Stimulated activated CD4-positive, alpha-beta T cell treated with anti-CD3 and anti-CD28 coated beads, Interleukin-12 subunit alpha, Interleukin-12 subunit beta, amount 100 ng/mL, for 48 hours (primary cell): ENCODE measurements around the gene RABEP1.
"Not testable (repeated sequence)": the region's sequence is repeated elsewhere in the genome, so short reads cannot be mapped to it uniquely, and the experiment has no call there.

Experiments used
- DNase-seq, 3 donors: peaks; one replicate each; pipeline ENCODE4 v3.0.0-alpha.2; 2020; ENCODE audit warnings: low read depth in 2 of 3, low spot score in 1 of 3

RABEP1 gene, protein sequence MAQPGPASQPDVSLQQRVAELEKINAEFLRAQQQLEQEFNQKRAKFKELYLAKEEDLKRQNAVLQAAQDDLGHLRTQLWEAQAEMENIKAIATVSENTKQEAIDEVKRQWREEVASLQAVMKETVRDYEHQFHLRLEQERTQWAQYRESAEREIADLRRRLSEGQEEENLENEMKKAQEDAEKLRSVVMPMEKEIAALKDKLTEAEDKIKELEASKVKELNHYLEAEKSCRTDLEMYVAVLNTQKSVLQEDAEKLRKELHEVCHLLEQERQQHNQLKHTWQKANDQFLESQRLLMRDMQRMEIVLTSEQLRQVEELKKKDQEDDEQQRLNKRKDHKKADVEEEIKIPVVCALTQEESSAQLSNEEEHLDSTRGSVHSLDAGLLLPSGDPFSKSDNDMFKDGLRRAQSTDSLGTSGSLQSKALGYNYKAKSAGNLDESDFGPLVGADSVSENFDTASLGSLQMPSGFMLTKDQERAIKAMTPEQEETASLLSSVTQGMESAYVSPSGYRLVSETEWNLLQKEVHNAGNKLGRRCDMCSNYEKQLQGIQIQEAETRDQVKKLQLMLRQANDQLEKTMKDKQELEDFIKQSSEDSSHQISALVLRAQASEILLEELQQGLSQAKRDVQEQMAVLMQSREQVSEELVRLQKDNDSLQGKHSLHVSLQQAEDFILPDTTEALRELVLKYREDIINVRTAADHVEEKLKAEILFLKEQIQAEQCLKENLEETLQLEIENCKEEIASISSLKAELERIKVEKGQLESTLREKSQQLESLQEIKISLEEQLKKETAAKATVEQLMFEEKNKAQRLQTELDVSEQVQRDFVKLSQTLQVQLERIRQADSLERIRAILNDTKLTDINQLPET

DNA sequence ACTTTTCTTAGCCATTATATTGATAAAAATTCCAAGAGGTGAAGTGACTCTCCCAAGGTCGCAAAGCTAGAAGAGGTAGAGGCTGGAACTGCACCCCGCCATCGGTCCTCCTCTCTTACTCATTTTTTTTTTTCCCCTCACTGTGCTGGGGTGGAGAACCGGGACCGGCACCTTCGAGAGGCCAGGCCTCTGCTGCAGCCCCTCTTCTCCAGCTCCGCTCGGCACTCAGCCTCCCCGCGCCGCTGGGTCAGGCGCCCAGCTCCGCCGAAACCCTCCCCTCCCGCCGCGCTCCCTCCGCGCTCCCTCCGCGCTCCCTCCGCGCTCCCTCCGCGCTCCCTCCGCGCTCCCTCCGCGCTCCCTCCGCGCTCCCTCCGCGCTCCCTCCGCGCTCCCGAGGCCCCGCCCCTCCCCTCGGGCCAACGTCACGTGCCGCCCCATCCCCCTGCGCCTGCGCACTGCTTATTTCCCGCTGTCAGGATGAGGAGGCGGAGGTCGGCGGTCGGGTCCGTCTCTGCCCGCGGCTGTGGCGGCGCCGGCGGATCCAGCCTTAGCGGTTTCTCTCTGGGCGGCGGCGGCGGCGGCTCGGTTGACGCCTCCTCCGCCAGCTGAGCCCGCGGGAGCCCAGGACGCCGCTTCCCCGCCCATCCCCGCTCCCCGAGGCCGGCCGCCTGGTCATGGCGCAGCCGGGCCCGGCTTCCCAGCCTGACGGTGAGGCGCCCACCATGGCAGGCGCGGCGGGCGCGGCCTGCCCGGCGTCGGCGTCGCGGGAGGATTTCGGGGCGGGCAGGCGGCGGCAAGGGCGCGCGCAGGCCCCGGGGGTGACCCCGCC, at the start of gene RABEP1:
Gene RABEP1 (plus strand): TSS at position 471 of the 828 bp plus-strand sequence. CDS start 203 bp downstream, at position 674.
- DNase-seq, result peak; percentile 87 to 95 (median 87)

DNA sequence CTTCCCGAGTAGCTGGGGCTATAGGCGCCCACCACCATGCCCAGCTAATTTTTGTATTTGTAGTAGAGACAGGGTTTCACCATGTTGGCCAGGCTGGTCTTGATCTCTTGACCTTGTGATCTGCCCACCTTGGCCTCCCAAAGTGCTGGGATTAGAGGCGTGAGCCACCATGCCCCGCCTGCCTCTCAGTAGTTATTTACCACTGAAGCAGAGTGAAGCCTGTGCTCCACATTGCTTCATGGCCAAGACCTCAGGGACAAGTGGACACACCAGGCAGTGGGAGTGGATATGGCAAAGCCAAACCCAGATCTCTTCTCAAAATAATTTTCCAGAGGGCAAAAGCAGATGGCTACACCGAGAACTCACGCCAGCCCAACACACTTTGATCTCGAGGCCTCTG, 48.6 kb upstream of the RABEP1 start:
- DNase-seq, result not testable (repeated sequence)

DNA sequence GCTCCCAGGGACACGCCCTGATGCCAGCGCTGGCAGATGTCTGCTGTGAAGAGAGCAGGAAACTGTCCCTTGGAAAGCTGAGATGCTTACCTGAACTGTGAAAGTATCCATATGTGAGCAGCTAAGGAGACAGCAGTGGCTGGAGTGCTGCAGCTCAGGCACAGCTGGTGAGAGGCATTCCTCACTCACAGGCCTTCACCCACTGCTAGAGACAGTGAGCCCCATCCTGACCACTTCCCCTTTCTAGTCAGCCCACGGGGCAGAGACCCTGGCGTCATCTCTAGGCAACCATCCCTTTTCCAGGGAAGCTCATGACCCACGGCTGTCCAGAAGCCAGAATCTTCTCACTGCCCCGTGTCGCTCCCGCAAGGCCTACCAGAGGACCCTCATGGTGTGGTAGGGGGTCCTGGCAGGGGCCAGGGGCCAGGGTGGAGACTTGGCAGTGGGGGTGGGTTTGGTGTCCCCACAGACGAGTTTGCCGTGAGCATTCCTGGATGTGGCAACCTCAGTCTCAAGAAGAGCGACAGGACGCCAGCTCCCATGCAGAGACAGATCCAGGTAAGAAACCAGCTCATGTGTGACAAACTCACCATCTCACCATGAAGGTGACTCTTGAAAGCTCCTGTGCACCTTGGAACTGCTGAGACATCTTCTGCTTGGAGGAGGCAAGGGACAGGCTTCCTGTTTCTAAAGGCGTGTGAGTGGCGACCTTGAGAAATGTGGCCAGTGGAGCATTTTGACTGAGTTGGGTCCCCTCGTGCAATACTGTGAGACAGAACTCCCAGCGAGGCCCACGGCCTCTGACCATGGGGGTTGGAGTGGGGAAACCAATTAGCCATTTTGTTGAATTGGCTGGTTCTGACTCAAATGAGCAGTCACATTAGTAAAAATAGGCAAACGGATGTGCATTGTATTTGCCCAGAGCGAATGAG, 47.2 kb upstream of the RABEP1 start, which contains the start of gene SCIMP:
Gene SCIMP (minus strand): TSS at position 216 of the 932 bp plus-strand sequence. CDS start 105 bp downstream, at position 111.
- DNase-seq, result no peak

GRCh38 chr17:5236938-5237540, 45.0 kb upstream of the RABEP1 start:
- no peak for DNase-seq

GRCh38 chr17:5237541-5238016, 44.5 kb upstream of the RABEP1 start:
- peak; percentile 25 to 59 (median 42) for DNase-seq

DNA sequence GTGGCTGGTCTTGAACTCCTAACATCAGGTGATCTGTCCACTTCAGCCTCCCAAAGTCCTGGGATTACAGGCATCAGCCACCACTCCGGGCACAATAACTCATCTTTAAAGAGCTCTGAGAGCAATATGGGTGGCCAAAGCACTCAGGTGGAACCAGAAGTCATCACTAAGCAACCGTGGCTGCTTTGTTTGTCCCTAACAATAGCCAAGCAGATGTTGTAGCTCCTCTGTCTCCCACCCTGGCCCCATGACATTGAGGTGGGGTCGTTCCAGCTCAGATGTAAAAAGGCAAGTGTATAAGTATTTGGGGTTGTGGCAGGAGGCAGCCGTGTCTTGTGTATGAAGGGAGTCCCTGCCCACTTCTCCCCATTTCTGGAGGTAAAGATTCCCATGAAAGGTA, 43.8 kb upstream of the RABEP1 start:
- DNase-seq, result no peak

DNA sequence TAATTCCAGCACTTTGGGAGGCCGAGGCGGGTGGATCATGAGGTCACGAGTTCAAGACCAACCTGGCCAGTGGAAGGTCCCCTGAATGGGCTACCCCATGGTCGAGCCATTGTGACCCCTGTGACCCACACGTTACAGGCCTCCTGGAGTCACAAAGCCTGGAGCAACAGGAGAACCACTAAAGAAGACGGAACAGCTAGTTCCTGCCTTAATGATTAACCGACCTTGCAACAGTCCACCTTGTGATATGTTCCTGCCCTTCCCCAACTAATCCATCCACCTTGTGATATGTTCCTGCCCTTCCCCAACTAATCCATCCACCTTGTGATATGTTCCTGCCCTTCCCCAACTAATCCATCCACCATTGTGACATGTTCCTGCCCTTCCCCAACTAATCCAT, 42.3 kb upstream of the RABEP1 start:
- not testable (repeated sequence) for DNase-seq

- no peak for DNase-seq
These were observed 40.0 kb upstream of the RABEP1 start for GRCh38 chr17:5241861-5242671.

DNA sequence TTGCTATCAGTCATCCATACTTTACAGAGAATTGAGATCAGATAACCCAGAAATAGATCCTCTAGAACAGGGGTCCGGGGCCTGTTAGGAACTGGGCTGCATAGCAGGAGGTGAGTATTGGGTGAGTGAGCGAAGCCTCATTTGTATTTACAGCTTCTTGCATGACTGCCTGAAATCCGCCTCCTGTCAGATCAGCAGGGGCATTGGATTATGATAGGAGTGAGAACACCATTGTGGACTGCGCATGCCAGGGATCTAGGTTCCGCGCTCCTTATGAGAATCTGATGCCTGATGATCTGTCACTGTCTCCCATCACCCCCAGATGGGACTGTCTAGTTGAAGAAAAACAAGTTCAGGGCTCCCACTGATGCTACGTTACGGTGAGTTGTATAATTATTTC, 34.5 kb upstream of the RABEP1 start:
- DNase-seq, result no peak

DNA sequence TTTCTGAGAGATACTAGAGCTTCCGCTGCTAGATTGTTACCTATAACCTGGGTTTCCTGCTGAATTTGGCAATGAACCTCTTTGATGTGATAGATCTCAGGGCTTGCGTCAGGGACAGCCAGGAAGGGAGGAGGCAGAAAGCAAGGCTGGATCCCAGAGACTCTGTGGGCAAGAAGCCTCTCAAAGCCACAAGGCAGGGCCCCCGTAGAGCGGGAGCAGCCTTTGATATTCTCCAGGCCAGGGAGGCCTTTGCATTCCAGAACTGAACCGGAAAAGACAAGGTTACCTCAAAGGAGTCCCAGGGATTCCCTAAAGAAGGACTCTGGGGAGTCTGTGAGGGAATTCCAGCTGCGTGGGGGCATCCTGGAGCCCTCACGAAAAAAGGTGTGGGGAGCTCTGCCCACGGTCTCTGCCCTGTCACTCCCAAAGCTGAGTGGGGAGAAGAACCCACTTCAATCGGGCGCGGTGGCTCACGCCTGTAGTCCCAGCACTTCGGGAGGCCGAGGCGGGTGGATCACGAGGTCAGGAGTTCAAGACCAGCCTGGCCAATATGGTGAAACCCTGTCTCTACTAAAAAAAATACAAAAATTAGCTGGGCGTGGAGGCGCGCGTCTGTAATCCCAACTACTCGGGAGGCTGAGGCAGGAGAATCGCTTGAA, 33.1 kb upstream of the RABEP1 start:
- no peak for DNase-seq

GRCh38 chr17:5249615-5250014, 32.5 kb upstream of the RABEP1 start:
- DNase-seq, result peak; percentile 44 to 78 (median 47)

- no peak for DNase-seq
These were observed 27.7 kb upstream of the RABEP1 start for GRCh38 chr17:5254414-5254813.

DNA sequence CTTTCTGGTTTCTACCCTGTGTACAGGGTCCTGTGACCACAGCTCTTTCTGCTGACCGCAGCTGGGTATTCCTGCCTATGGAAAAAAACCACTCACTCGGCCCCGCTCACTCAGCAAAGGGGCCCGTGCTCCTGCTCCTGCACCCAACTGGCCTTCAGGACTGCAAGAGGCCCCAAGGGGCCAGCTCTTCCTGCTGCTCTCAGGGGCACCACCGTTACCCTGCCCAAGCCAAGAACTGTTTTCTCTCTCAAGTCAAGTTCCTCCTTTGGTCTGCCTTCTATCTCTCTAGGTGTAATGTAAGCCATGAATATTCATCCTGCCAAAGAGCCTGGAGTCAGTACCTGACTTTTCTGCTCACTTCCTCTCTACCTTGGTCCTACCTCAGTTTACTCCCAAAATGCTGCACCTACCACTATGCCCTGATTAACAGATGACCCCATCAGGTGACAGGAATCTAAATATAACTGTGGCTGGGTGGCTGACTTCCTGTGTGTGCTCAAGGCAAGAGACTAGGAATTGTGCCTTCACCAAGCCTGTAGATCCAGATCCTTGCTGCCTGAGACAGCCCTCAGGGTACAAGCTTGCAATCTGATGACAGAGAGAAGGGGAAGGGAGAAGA, 27.1 kb upstream of the RABEP1 start:
- no peak for DNase-seq

GRCh38 chr17:5257124-5257523, 25.0 kb upstream of the RABEP1 start:
- no peak for DNase-seq

GRCh38 chr17:5260542-5260941, 21.5 kb upstream of the RABEP1 start:
- no peak for DNase-seq

DNA sequence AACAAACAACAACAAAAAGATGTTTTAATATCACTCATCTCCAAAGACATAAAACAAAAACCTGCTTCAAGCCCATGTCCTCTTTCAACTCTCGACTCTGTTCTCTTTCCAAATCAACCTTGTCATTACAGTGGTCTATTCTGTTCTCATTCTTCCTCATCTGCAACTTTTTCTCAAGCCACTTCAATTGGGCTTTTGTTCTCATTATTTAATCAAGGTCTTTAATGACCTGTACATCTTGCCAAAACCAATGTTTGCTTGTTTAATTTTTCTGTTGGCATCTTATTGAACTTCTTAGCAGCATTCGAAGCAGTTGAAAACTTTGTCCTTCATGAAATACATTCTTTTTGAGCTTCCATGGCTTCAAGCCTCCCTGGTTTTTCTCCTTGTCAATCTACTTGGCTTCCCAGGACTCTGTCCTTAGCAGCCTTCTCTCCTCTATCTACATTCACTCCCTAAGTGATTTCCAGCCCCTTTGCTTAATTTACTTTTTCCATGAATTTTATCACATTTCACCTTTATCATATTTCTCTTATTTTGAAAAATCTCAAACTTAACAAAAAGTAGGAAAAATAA, 19.6 kb upstream of the RABEP1 start:
- no peak for DNase-seq

DNA sequence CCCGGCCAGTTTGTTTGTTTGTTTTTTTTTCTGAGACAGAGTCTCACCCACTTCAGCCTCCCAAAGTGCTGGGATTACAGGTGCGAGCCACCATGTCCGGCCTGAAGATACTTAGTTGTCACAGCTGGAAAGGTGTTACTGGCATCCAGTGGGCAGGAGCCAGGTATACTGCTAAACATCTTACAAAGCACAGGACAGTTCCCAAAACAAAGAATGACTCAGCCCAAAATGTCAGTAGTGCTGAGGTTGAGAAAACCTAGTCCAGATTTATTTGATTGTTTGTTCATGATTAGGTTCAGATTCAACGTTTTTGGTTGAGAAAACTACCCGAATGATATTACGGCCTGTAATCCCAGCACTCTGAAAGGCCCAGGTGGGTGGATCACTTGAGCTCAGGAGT, 18.6 kb upstream of the RABEP1 start:
- DNase-seq, result no peak
